ENCODE results near the gene C3orf70.

C3orf70 gene

DNA sequence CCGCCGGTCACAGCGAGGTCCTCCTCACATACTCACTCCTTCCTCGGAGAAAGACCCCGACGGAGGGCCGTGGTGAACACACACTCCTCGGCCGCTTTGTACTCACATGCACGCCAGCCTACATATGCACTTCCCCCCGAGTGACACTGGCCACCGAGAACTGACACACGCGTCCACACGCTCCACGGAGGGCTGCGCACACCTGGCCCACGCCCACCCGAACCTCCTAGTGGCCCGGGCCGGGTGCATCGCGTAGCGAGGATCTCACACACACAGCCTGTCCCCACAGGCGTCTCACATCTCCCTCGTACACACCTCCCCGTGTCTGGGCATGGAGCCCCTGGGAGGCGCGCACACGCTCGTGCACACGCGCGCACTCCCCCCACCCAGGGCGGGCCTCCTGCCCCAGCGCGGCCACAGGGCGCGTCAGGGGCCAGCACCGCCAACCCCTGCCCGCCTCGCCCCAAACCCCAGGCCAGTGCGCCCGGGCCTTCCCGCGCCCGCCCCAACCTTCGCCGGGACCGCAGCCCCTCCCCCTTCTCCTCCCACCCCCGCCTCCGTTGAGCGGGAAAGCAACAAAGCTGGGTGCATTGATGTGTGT lies 411 bp upstream of the C3orf70 start:
- DNase-seq (ENCODE audit: insufficient read length, low spot score) (peak; percentile 43), FAIRE-seq (no peak)
- no peak for TF ChIP-seq POU2F2 (IDR thresholded peaks at IDR 0.05; ENCODE audit: low read depth, low read length)
- TF ChIP-seq POLR2AphosphoS5 (IDR thresholded peaks at IDR 0.05; ENCODE audit: low read depth, low read length): no peak
- no peak for TF ChIP-seq TAF1 (IDR thresholded peaks at IDR 0.05; ENCODE audit: low read depth, low read length)
- TF ChIP-seq POLR2A (IDR thresholded peaks at IDR 0.05; ENCODE audit: low read depth, low read length): no peak
- TF ChIP-seq SPI1 (IDR thresholded peaks at IDR 0.05; ENCODE audit: low read depth, low read length): no peak
- no peak for TF ChIP-seq PAX5 (IDR thresholded peaks at IDR 0.05; ENCODE audit: insufficient read depth, low read length, severe bottlenecking)

DNA sequence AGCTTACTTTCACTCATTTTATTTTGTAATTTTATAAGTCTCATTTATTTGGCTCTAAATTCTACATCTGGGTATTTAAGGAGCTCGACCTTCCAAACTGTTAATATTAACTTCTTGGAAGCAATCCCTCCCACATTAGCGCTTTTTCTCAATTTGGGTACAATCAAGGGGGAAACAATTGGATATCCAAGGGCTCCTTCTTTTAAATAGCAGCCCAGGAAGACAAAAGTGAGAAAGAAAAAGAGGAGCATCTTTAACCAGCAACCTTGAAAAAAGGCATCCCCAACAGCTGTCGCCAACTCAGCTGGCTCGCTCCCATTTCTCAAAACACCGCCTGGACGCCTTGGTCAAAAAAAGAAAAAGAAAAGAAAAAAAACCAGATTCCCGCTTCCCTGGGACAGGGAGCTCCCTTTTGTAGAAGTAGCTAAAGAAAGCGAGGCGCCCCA lies 873 bp downstream of the C3orf70 start:
- no peak for DNase-seq (ENCODE audit: insufficient read length, low spot score)
- FAIRE-seq: no peak
- TF ChIP-seq SPI1 (IDR thresholded peaks at IDR 0.05; ENCODE audit: low read depth, low read length): no peak
- TF ChIP-seq POLR2A (IDR thresholded peaks at IDR 0.05; ENCODE audit: low read depth, low read length): no peak
- TF ChIP-seq PAX5 (IDR thresholded peaks at IDR 0.05; ENCODE audit: insufficient read depth, low read length, severe bottlenecking): no peak

DNA sequence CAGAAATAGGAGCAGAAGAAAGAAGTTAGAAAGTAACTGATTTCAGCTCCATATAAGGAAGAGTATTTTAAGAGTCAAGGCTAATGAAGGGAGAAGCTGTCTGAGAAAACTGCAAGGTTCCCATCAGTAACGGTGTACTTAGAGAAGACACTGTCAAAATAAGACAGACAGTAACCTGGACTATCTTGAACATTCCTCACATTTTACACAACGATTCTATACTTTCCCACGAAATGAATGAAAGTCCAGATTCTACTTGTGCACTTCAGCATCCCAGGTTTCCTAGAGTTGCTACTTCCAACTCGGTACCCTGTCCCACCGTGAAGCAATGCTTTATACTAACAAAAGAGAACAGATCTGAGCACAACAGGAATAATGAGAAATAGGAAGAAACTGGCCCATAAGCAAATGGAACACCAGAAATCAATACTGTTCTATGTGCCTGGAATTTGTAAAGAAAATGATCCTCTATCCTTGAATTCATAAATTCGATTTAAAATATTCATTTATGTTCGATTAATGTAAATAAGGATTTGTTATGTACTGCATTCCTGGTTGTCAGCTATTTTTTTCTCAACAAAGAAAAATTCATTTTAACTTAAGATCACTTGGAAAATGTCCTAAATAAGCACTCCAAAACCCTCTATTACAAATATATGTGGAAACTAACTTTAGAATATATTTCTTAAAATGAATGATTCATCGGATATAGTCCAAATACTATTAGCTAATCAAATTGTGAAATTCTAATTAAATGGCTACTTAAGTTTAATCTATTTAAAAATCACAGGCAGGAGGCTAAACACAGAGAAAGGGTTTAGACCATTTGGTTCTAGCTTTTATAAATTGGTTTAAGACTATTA lies 1.5 kb downstream of the C3orf70 start:
- DNase-seq (ENCODE audit: insufficient read length, low spot score) (no peak), FAIRE-seq (no peak)
- TF ChIP-seq TAF1 (IDR thresholded peaks at IDR 0.05; ENCODE audit: low read depth, low read length) (no peak), SPI1 (IDR thresholded peaks at IDR 0.05; ENCODE audit: low read depth, low read length) (no peak), PAX5 (IDR thresholded peaks at IDR 0.05; ENCODE audit: insufficient read depth, low read length, severe bottlenecking) (no peak), POU2F2 (IDR thresholded peaks at IDR 0.05; ENCODE audit: low read depth, low read length) (no peak), POLR2A (IDR thresholded peaks at IDR 0.05; ENCODE audit: low read depth, low read length) (no peak), POLR2AphosphoS5 (IDR thresholded peaks at IDR 0.05; ENCODE audit: low read depth, low read length) (no peak)

DNA sequence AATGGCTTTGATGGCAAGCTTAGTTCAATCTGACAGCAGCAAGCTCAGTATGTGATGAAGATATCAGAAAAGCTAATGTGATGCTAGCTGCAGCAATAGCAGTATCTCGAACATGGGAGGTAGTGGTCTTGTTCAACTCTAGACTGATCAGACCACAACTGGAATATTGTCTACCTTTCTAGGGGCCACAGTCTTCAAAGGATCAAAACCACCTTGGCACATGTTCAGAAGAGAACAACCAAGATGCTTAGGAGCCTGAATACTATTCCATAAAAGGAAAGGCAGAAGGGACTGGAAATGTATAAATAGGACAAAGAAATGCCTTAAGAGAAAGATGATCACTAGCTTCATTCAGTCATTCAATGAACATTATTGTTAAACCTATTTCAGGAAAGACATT lies 2.3 kb downstream of the C3orf70 start:
- DNase-seq (ENCODE audit: insufficient read length, low spot score) (no peak), FAIRE-seq (no peak)
- TF ChIP-seq SPI1 (IDR thresholded peaks at IDR 0.05; ENCODE audit: low read depth, low read length) (no peak), POLR2A (IDR thresholded peaks at IDR 0.05; ENCODE audit: low read depth, low read length) (no peak), POLR2AphosphoS5 (IDR thresholded peaks at IDR 0.05; ENCODE audit: low read depth, low read length) (no peak), POU2F2 (IDR thresholded peaks at IDR 0.05; ENCODE audit: low read depth, low read length) (no peak), TAF1 (IDR thresholded peaks at IDR 0.05; ENCODE audit: low read depth, low read length) (no peak), PAX5 (IDR thresholded peaks at IDR 0.05; ENCODE audit: insufficient read depth, low read length, severe bottlenecking) (no peak)

DNA sequence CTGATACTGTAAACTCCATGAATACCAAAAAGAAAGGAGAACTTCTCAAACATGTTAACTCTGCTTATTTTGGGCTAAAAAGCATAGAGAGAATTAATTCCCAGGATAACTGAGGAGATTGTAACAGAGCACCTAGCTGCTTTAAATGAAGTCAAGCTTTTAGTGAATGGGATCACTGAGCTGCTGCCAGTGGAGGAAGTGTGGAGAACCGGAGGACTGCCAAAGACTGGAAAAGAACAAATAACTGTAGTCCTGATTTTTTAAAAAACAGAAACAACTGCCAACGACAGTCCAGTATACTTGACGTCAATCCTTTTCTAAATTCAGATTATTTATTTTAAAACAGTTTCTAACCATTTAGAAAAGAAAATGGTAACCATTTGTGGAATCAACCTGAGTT lies 3.3 kb downstream of the C3orf70 start:
- TF ChIP-seq POLR2A (IDR thresholded peaks at IDR 0.05; ENCODE audit: low read depth, low read length) (no peak), SPI1 (IDR thresholded peaks at IDR 0.05; ENCODE audit: low read depth, low read length) (no peak), POU2F2 (IDR thresholded peaks at IDR 0.05; ENCODE audit: low read depth, low read length) (no peak), PAX5 (IDR thresholded peaks at IDR 0.05; ENCODE audit: insufficient read depth, low read length, severe bottlenecking) (no peak), POLR2AphosphoS5 (IDR thresholded peaks at IDR 0.05; ENCODE audit: low read depth, low read length) (no peak), TAF1 (IDR thresholded peaks at IDR 0.05; ENCODE audit: low read depth, low read length) (no peak)
- DNase-seq (ENCODE audit: insufficient read length, low spot score) (no peak), FAIRE-seq (no peak)

DNA sequence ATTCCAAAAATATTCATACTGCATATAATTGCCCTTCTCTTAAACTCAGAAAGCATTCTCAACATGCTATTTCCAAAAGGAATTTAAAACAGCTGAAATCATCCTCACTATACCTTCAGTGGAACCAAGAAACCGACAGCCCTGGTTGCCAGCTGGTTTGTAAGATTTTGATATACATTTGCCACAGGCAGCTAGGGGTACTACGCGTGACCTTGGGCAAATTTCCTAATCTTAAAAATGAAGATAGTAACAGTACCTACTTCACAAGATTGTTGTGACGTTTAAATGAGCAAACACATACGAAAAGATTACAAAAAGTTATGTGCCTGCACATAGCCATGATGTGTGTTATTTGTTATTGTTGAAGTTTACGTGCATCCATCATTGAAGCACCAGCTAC lies 7.3 kb downstream of the C3orf70 start:
- TF ChIP-seq PAX5 (IDR thresholded peaks at IDR 0.05; ENCODE audit: insufficient read depth, low read length, severe bottlenecking) (no peak), POLR2A (IDR thresholded peaks at IDR 0.05; ENCODE audit: low read depth, low read length) (no peak), SPI1 (IDR thresholded peaks at IDR 0.05; ENCODE audit: low read depth, low read length) (no peak), POLR2AphosphoS5 (IDR thresholded peaks at IDR 0.05; ENCODE audit: low read depth, low read length) (no peak), TAF1 (IDR thresholded peaks at IDR 0.05; ENCODE audit: low read depth, low read length) (no peak), POU2F2 (IDR thresholded peaks at IDR 0.05; ENCODE audit: low read depth, low read length) (no peak)
- no peak for DNase-seq (ENCODE audit: insufficient read length, low spot score)
- no peak for FAIRE-seq

DNA sequence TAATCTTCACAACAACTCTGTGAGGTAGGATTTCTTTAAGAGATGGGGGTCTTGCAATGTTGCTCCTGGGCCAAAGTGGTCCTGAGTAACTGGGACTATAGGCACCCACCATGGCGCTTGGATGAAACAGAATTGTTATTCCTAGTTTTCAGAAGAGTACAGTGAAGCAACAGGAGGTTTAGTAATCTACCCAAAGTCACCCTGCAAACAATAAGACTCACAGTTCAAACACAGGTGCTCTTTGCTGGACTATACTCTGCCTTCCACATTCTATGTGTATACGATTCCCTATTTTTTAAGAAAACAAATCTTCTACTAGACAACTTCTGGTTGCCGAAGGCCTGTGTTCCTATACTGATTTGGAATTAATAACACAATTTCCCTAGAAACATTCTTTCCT lies 8.1 kb downstream of the C3orf70 start:
- FAIRE-seq: no peak

DNA sequence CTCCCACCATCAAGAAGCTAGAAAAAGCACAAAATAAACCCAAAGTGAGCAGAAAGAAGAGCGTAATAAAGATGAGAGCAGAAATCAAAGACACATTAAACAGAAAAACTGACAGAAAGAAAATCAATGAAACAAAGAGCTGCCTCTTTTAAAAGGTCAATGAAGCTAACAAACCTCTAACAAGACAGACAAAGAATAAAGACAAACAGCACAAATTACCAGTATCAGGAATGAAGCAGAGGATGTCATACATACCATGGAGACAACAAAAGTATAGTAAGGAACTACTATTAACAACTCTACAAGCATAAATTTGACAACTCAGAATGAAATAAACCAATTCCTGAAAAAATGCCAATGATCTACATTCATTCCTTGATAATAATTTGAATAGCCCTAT lies 15.0 kb downstream of the C3orf70 start:
- FAIRE-seq (no peak), DNase-seq (ENCODE audit: insufficient read length, low spot score) (no peak)
- TF ChIP-seq POLR2AphosphoS5 (IDR thresholded peaks at IDR 0.05; ENCODE audit: low read depth, low read length) (no peak), TAF1 (IDR thresholded peaks at IDR 0.05; ENCODE audit: low read depth, low read length) (no peak)

More for the DNA sequence above, 8.1 kb downstream of the C3orf70 start:
- DNase-seq (ENCODE audit: insufficient read length, low spot score): no peak
- no peak for TF ChIP-seq SPI1 (IDR thresholded peaks at IDR 0.05; ENCODE audit: low read depth, low read length)
- TF ChIP-seq POLR2A (IDR thresholded peaks at IDR 0.05; ENCODE audit: low read depth, low read length): no peak
- TF ChIP-seq POU2F2 (IDR thresholded peaks at IDR 0.05; ENCODE audit: low read depth, low read length): no peak
- TF ChIP-seq POLR2AphosphoS5 (IDR thresholded peaks at IDR 0.05; ENCODE audit: low read depth, low read length): no peak
- no peak for TF ChIP-seq PAX5 (IDR thresholded peaks at IDR 0.05; ENCODE audit: insufficient read depth, low read length, severe bottlenecking)
- no peak for TF ChIP-seq TAF1 (IDR thresholded peaks at IDR 0.05; ENCODE audit: low read depth, low read length)

DNA sequence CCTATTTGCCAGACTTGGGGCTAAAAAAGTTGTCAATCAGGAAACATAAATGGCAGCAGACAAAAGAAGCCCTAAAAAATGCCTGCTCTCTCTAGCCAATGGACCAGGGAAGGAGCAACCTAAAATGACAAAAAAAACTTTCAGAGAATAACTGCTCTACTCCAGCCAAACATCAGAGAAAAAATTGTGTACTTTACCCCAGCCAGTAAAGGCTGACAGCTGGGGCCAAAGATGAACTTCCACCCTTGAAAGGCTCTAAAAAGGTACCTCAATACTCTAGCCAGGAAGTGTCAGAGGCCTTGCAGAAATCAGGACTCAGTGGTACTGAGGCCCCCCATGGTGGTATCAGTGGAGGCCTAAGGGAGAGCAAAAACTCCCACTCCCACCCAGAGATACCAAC lies 18.4 kb downstream of the C3orf70 start:
- TF ChIP-seq SPI1 (IDR thresholded peaks at IDR 0.05; ENCODE audit: low read depth, low read length): no peak
- TF ChIP-seq POLR2AphosphoS5 (IDR thresholded peaks at IDR 0.05; ENCODE audit: low read depth, low read length): no peak
- no peak for TF ChIP-seq TAF1 (IDR thresholded peaks at IDR 0.05; ENCODE audit: low read depth, low read length)
- TF ChIP-seq POLR2A (IDR thresholded peaks at IDR 0.05; ENCODE audit: low read depth, low read length): no peak
- no peak for TF ChIP-seq POU2F2 (IDR thresholded peaks at IDR 0.05; ENCODE audit: low read depth, low read length)
- TF ChIP-seq PAX5 (IDR thresholded peaks at IDR 0.05; ENCODE audit: insufficient read depth, low read length, severe bottlenecking): no peak
- no peak for FAIRE-seq

More for the DNA sequence above, 18.4 kb downstream of the C3orf70 start:
- DNase-seq (ENCODE audit: insufficient read length, low spot score): no peak
